ENCODE measurements around the gene CNOT1.

DNA sequence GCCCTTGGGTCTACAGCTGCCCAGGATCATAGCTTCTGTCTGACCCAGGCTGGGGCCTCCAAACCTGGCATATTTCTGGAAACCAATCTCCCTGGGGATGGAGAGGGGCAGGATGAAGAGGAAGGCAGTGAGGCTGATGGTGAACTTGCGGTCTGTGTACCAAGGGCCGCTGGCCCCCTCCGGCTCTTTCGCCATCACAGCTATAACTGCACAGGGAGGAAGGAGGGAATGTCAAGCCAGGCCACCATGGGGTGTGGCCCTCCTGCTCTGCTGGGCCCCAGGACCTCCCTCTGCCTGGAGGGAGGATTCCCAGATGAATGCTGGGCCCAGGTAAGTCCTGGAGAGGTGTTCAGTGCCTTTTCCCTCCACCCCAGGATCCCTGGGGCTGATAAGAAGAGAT lies 48.6 kb upstream of the CNOT1 start:
- TF ChIP-seq CTCF (IDR thresholded peaks at IDR 0.05; ENCODE audit: low read length), result no peak
- no peak for TF ChIP-seq EZH2 (IDR thresholded peaks at IDR 0.05; ENCODE audit: borderline replicate concordance, low read length)

Data from OCI-LY1 (cell line).